Transverse colon (tissue), 4 donors: Measurements from ENCODE around the gene HUS1B. TPM values are rescaled to one million over a fixed set of nuclear protein-coding genes. Genes with fewer than 3 reads are reported as not detected.
"Not testable (repeated sequence)": the region's sequence is repeated elsewhere in the genome, so short reads cannot be mapped to it uniquely, and the experiment has no call there.

Experiments
- DNase-seq: peaks from one replicate; pipeline ENCODE4 v3.0.0-alpha.2; 2019
- H3K27ac ChIP-seq, 4 donors: fragments of 200-600 bp; sonication (generic); 2 replicates each; pipeline ENCODE4 v1.5.1; 2016 to 2018; ENCODE audit warnings: inconsistent platforms in 4 of 4
- H3K27me3 ChIP-seq: fragments of 200-600 bp; sonication (generic); 2 replicates; pipeline ENCODE4 v1.5.1; 2017; ENCODE audit warnings: inconsistent platforms
- H3K36me3 ChIP-seq, 4 donors: fragments of 200-600 bp; sonication (generic); 2 replicates each; pipeline ENCODE4 v1.5.1; 2017 to 2019; ENCODE audit warnings: inconsistent platforms in 4 of 4
- H3K4me1 ChIP-seq, 4 donors: fragments of 200-600 bp; sonication (generic); 2 replicates each; pipeline ENCODE4 v1.5.1; 2017 to 2020; ENCODE audit warnings: inconsistent platforms in 4 of 4
- H3K4me3 ChIP-seq, 4 donors: fragments of 200-600 bp; sonication (generic); 1 replicate in 1 of 4; 2 replicates in 3 of 4; pipeline versions ENCODE4 v1.5.1 to v1.6.1; 2017 to 2019; ENCODE audit warnings: inconsistent platforms in 4 of 4
- H3K9me3 ChIP-seq, 2 donors: fragments of 200-600 bp; sonication (generic); 2 replicates each; pipeline ENCODE4 v1.5.1; 2017 to 2019; ENCODE audit warnings: inconsistent platforms in 2 of 2
- EP300 ChIP-seq: sonication (generic); formaldehyde crosslinking; IDR thresholded peaks from one replicate; pipeline ENCODE4 v1.6.1; 2017; ENCODE audit warnings: antibody characterized with exemption, low read depth
- POLR2A ChIP-seq: fragments of 450-650 bp; IDR thresholded peaks from one replicate; pipeline ENCODE4 v1.6.1; 2016; ENCODE audit warnings: antibody characterized with exemption, mild to moderate bottlenecking, moderate library complexity
- POLR2AphosphoS5 ChIP-seq, 3 donors: sonication (generic); formaldehyde crosslinking; IDR thresholded peaks; one replicate each; pipeline ENCODE4 v1.6.1; 2016; ENCODE audit warnings: antibody characterized with exemption in 3 of 3
- WGBS, 2 donors: methylation state at CpG; one replicate each; pipeline ENCODE4 v1.1.5; 2018; ENCODE audit warnings: low coverage in 1 of 2; 5-methylcytosine and 5-hydroxymethylcytosine counted together
- in situ Hi-C, 4 donors: fragments of 200-750 bp; cut with MboI; loops; one replicate each; pipeline versions ENCODE4 v1.15.0 to v1.15.1; 2017; ENCODE audit warnings: low sequenced_read_pairs in 3 of 4, low pct_ligation_motif_present in 1 of 4, low pct_unique_long_range_greater_than_20kb in 1 of 4
- intact Hi-C: fragments of 100-400 bp; cut with DNase I; formaldehyde crosslinking; loops from one replicate; pipeline ENCODE4 v1.15.1; 2023; ENCODE audit warnings: low total_unique reads
- total RNA-seq, 4 donors: library from RNA; depleted of rRNA; stranded (reverse); fragments of >200 nt; gene quantifications; one replicate each; pipeline ENCODE4 v1.1.0, GENCODE V29; 2016
- TF ChIP-seq, protein P1 (sequence below), 5 experiments: fragments of 200-600 bp in 3 of 5; fragments of 450-650 bp in 2 of 5; sonication (generic) in 3 of 5; IDR thresholded peaks; 1 replicate in 2 of 5; 2 replicates in 3 of 5; pipeline ENCODE4 v1.5.1; 2016 to 2017; ENCODE audit warnings: antibody characterized with exemption in 5 of 5, inconsistent platforms in 3 of 5, mild to moderate bottlenecking in 2 of 5, moderate library complexity in 1 of 5

Gene HUS1B
- total RNA-seq, 4 donors from 2014 or later: 0.80 to 7.5 (median 3.7) TPM; not detected in 1

DNA sequence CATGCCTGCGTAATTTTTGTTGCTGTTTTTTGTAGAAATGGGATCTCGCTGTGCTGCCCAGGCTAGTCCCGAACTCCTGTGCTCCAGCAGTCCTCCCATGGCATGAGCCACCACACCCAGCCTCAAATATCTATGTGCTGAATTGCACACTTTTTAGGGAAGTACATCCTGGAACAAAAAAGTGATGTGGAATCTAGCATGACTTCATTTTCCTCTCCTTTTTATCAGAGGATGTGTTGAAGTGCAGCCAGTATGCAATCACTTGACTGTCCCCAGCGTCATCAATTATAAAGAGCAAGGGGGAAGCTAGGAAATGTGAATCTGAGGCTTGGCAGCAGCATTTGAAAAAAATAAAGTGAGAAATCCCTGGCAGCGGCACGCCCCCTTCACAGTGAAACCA is 42.4 kb upstream of the HUS1B start:
- no peaks in the 10 kb centered on the region for H3K27me3 ChIP-seq
- intact Hi-C loops (no loop called here), in situ Hi-C loops (no loop called here)
- no peaks in the 10 kb centered on the region for H3K9me3 ChIP-seq
- 35 to 73% methylated on average over 3 to 6 of the region's 6 CpGs for WGBS, 2 donors
- TF ChIP-seq, protein P1, sequence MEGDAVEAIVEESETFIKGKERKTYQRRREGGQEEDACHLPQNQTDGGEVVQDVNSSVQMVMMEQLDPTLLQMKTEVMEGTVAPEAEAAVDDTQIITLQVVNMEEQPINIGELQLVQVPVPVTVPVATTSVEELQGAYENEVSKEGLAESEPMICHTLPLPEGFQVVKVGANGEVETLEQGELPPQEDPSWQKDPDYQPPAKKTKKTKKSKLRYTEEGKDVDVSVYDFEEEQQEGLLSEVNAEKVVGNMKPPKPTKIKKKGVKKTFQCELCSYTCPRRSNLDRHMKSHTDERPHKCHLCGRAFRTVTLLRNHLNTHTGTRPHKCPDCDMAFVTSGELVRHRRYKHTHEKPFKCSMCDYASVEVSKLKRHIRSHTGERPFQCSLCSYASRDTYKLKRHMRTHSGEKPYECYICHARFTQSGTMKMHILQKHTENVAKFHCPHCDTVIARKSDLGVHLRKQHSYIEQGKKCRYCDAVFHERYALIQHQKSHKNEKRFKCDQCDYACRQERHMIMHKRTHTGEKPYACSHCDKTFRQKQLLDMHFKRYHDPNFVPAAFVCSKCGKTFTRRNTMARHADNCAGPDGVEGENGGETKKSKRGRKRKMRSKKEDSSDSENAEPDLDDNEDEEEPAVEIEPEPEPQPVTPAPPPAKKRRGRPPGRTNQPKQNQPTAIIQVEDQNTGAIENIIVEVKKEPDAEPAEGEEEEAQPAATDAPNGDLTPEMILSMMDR (IDR thresholded peaks at IDR 0.05): no peak
- no peak for DNase-seq
- H3K4me3 ChIP-seq: no peak overlapping the region
- no peaks in the 10 kb centered on the region for H3K36me3 ChIP-seq
- H3K4me1 ChIP-seq: no peaks in the 10 kb centered on the region
- H3K27ac ChIP-seq: no peak overlapping the region

DNA sequence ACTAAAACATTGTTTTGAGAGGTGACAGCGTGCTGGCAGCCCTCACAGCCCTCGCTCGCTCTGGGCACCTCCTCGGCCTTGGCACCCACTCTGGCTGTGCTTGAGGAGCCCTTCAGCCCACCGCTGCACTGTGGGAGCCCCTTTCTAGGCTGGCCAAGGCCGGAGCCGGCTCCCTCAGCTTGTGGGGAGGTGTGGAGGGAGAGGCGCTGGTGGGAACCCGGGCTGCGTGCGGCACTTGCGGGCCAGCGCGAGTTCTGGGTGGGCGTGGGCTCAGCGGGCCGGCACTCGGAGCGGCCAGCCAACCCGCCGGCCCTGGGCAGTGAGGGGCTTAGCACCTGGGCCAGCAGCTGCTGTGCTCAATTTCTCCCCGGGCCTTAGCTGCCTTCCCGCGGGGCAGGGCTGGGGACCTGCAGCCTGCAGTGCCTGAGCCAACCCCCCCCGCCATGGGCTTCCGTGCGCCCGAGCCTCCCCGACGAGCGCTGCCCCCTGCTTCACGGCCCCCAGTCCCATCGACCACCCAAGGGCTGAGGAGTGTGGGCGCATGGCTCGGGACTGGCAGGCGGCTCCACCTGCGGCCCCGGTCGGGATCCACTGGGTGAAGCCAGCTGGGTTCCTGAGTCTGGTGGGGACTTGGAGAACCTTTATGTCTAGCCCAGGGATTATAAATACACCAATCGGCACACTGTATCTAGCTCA is 37.7 kb upstream of the HUS1B start:
- in situ Hi-C loops, H3K4me3 ChIP-seq, H3K27me3 ChIP-seq, H3K27ac ChIP-seq, DNase-seq, H3K36me3 ChIP-seq, intact Hi-C loops, H3K9me3 ChIP-seq: not testable (repeated sequence)
- H3K4me1 ChIP-seq: peaks cover 9 to 16% (median 12%) of the 10 kb centered on the region in 4 donors
- WGBS, 2 donors: 95 to 100% methylated on average over 1 to 25 of the region's 40 CpGs

DNA sequence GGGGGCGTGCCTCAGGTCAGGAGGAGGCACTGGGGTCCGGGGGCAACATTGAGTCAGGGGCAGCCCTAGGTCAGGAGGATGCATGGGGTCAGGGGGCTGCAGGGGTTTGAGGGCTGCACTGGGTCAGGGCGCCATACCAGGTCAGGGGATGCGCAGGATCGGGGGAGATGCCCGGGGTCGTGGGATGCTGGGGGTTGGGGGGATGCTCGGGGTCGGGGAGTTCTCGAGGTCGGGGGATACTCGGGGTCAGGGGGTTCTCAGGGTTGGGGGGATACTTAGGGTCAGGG is 36.8 kb upstream of the HUS1B start:
- intact Hi-C loops: no loop called here
- 84 to 92% methylated on average over 2 to 12 of the region's 12 CpGs for WGBS, 2 donors
- TF ChIP-seq, protein P1 (IDR thresholded peaks at IDR 0.05): no peak
- TF ChIP-seq POLR2A: no peak
- no peak for TF ChIP-seq POLR2AphosphoS5 (IDR thresholded peaks at IDR 0.05)
- no peak for TF ChIP-seq EP300

DNA sequence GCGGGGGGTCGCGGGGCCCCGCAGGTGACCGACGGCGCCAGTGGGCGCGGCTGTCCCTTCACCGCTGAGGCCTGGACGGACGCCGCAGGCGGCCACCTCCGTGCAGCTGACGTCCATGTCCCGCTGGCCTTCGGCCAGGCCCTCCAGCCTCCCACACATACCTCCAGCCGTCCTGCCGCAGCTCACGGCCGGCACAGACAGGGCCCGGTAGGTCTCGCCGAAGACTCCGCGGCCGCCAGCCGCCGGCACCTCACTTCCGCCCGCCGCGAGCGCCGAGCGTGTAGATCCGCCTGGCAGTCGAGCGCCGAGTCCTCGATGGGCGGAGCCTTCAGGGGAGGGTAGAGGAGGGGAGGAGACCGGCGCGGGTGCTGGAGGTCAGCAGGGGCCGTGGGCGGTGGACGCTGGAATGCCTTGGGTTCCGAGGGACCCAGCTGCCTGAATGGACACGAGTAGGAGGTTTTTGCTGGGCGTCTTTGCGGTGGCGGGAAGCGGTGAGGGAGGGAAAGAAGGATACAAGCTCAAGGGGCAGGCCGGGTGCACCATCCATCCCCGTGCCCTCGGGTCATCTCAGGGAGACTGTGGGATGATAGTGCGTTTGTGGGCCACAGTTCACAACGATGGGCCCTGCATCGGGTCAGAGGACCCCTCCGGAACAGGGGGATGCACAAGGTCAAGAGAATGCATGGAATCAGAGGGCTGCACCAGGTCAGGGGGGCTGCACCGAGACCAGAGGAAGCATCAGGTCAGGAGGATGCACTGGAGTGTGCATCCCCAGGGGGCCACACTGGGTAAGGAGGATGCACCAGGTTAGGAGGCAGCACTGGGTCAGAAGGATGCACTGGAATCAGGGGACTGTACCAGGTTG is 36.2 kb upstream of the HUS1B start, which contains the start of gene EXOC2:
Gene EXOC2 (minus strand): TSS at position 282 of the 865 bp plus-strand sequence. CDS start 55,321 bp downstream, outside the sequence.
- in situ Hi-C loops: no loop called here
- peaks cover 9 to 16% (median 12%) of the 10 kb centered on the region in 4 donors for H3K4me1 ChIP-seq
- WGBS, 2 donors: 0 to 1% methylated on average over 4 to 54 of the region's 63 CpGs

More for the DNA sequence above, 36.8 kb upstream of the HUS1B start:
- no peak for DNase-seq
- Histone ChIP-seq H3K36me3 (no peaks in the 10 kb centered on the region), H3K27me3 (no peaks in the 10 kb centered on the region), H3K9me3 (no peaks in the 10 kb centered on the region), H3K4me3 (peak overlapping the region in 2 of 4 donors; percentile 88 to 99), H3K4me1 (peaks cover 9 to 16% (median 12%) of the 10 kb centered on the region in 4 donors), H3K27ac (no peak overlapping the region)
- in situ Hi-C loops: no loop called here

More for the DNA sequence above, 36.2 kb upstream of the HUS1B start, which contains the start of gene EXOC2:
- TF ChIP-seq EP300: no peak
- TF ChIP-seq POLR2AphosphoS5 (IDR thresholded peaks at IDR 0.05): peak; percentile 86 to 90 (median 90)
- peak; percentile 77 for TF ChIP-seq POLR2A
- TF ChIP-seq, protein P1 (IDR thresholded peaks at IDR 0.05): no peak
- H3K9me3 ChIP-seq: no peaks in the 10 kb centered on the region
- H3K36me3 ChIP-seq: no peaks in the 10 kb centered on the region
- no peaks in the 10 kb centered on the region for H3K27me3 ChIP-seq
- DNase-seq: peak; percentile 87
- intact Hi-C loops: no loop called here
- H3K4me3 ChIP-seq: peak within 1 kb of the TSS; percentile 87 to 99 (median 88)
- peak within 1 kb of the TSS; percentile 91 to 95 (median 94) for H3K27ac ChIP-seq
